NCI-H1048 (cell line): ENCODE results near the gene ACVR1.

Source experiments
- DNase-seq: peaks from one replicate; lab custom pipeline; 2025; lab: John Stamatoyannopoulos, UW

The ACVR1 gene

DNA sequence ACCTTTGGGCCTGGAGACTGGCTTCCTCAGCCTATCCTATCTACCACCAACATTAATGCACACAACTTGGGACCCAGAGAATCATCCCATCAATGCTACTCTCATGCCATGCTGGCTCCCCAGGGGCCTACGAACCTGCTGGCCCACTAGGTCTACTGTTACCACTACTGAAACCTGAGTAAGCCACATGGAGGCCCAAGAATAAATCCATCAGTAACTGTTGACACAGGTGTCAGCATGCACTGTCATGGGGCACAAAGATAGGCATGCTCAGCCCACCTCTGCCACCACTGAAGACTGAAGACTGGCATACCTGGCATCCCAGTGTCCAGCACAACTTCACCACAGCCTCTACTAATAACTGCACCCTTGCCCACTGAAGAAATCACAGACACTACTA, 176.3 kb downstream of the ACVR1 start:
- DNase-seq, result no peak

DNA sequence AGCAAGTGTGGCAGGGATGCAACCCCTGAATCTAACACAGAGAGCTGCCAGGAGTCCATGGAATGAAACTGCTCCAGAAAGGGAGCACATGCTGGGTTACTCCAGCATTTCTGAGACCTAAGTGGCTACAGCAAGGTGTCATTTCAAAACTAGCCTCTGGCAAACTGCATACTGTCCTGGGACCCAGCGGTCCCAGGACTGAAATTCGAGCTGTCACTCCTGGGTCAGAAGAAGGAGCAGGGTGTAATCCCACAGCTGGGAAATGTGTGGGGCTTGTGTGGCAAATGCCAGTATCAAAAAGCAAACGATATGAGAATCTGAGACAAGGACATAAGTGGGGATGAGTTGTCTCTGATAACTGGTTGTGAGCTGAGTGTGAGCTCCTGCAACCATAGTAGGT, 177.1 kb downstream of the ACVR1 start:
- no peak for DNase-seq

DNA sequence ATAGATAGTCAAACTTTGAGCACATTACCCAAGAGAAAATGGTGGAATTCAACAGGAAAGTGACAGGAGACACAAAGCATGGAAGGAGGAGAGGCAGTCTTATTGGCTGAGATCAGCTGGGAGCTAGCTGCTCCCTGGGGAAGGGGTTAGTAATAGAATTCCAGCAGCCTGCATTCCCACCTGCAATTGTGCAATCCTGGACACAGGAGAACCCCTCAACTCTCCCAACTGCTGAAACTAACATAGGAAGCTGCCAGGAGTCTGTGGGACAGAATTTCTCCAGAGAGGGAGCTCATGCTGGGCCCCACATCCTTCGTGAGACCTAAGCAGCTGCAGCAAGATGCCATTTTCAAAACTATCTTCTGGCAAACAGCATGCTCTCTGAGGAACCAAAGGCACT, 177.7 kb downstream of the ACVR1 start:
- no peak for DNase-seq

DNA sequence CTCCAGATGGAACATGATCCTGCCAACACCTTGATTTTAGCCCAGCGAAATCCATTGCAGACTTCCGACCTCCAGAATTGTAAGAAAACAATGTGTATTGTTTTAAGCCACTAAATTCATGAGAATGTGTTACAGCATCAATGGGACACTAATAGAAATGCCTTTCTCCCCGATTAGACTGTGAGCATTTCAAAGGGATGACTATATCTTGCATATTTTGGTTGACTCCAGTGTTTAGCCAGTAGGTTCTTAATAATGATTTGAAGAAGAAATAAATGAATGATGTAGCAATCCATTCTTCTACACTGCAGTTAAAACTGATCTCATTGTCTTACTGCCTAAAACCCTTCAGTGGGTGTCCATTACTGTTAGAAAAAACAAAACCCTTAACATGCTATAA, 180.1 kb downstream of the ACVR1 start:
- no peak for DNase-seq

DNA sequence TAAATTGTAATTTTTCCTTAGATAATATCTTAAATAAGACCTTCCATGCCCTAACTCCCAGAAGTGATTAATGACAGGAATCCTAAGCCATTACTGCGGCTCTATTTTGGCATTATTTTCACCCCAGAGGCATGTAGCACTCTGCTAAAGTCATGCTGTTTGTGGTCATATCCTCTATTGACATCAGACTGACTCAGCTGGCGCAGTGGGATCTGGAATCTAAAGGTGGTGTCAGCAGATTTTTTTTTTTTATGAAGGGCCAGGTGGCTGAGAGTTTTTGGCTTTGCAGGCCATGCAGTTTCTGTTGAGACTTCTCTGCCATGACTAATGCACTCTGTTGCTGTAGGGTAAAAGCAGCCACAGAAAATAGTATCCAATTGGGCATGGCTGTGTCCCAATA, 183.4 kb downstream of the ACVR1 start:
- no peak for DNase-seq

DNA sequence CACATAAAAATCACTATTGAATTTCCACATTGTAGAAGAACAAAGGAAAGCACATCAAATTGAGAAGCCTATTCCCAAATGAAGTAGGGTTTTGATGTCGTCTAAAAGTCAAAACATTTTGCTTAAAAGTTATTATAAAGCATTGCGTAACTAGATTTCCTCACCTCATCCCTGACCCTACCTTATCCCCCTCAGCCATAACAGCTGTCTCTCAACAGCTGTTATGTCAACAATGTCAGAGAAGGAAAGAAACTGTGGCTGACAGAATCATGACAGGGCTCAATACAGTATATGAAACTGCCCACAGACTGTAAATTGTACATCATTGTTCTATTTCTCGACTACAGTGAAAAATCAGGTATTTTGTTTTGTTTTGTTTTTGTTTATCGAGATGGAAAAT, 184.4 kb downstream of the ACVR1 start:
- no peak for DNase-seq

DNA sequence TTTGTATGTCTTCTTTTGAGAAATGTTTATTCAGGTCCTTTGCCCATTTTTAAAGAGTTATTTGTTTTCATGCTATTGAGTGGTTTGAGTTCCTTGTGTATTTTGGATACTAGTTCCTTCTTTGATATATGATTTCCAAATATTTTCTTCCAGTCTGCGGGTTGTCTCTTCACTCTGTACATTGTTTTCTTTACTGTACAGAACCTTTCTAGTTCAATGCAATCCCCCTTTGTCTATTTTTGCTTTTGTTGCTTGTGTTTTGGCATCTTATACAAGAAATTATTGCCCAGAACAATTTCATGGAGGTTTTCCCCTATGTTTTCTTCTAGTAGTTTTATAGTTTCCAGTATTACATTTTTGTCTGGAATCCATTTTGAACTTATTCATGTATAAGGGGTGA, 185.0 kb downstream of the ACVR1 start:
- DNase-seq, result no peak
